Lower leg skin (tissue), 3 donors: ENCODE results near the gene JAM3.

Experiments
- POLR2A ChIP-seq, 2 donors: fragments of 450-650 bp; IDR thresholded peaks; one replicate each; pipeline ENCODE4 v1.6.1; 2016 to 2017; ENCODE audit warnings: antibody characterized with exemption in 2 of 2, mild to moderate bottlenecking in 1 of 2, moderate library complexity in 1 of 2
- TF ChIP-seq, protein P1 (sequence below), 3 donors: fragments of 450-650 bp; IDR thresholded peaks; one replicate each; pipeline ENCODE4 v1.5.1; 2016; ENCODE audit warnings: antibody characterized with exemption in 3 of 3, mild to moderate bottlenecking in 3 of 3, moderate library complexity in 2 of 3

DNA sequence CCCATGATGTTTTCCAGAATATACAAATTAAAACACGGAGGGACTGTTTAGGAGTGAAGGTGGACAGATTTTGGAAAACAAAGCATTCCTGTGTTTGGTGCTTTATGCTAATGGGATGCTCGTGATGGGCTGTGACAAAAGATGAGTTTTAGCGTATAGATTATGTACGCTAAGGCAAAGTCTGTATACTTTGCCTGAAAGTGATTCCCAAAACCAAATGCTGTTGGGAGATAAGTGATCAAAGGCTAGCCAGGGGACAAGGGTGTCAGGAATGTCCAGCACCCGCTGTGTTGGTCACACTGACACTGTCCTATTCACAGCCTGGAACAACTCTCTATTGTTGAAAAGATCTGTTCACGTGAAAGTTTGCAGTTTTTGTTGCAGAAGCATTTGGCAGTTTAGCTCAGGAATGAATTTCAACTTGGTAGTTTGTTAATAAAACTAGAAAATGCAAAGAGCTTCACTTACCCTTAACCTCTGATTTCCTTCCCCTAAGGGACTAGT is 1.5 kb downstream of the JAM3 start:
- TF ChIP-seq, protein P1, sequence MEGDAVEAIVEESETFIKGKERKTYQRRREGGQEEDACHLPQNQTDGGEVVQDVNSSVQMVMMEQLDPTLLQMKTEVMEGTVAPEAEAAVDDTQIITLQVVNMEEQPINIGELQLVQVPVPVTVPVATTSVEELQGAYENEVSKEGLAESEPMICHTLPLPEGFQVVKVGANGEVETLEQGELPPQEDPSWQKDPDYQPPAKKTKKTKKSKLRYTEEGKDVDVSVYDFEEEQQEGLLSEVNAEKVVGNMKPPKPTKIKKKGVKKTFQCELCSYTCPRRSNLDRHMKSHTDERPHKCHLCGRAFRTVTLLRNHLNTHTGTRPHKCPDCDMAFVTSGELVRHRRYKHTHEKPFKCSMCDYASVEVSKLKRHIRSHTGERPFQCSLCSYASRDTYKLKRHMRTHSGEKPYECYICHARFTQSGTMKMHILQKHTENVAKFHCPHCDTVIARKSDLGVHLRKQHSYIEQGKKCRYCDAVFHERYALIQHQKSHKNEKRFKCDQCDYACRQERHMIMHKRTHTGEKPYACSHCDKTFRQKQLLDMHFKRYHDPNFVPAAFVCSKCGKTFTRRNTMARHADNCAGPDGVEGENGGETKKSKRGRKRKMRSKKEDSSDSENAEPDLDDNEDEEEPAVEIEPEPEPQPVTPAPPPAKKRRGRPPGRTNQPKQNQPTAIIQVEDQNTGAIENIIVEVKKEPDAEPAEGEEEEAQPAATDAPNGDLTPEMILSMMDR (IDR thresholded peaks at IDR 0.05), result no peak
- no peak for TF ChIP-seq POLR2A (IDR thresholded peaks at IDR 0.05)
